Testis (tissue), 2 donors: Measurements from ENCODE around the gene SPRN.

Source experiments
- CTCF ChIP-seq, 3 experiments: fragments of 450-650 bp in 2 of 3; fragments of 200-600 bp in 1 of 3; sonication (generic) in 1 of 3; IDR thresholded peaks; one replicate each; pipeline ENCODE4 v1.5.1; 2016 to 2019; ENCODE audit warnings: antibody characterized with exemption in 3 of 3, mild to moderate bottlenecking in 2 of 3, moderate library complexity in 1 of 3
- POLR2A ChIP-seq: fragments of 450-650 bp; IDR thresholded peaks from one replicate; pipeline ENCODE4 v1.6.1; 2017; ENCODE audit warnings: antibody characterized with exemption, mild to moderate bottlenecking, moderate library complexity

GRCh38 chr10:133465950-133466474, 41.6 kb upstream of the SPRN start:
- TF ChIP-seq CTCF (IDR thresholded peaks at IDR 0.05) (no peak), POLR2A (no peak)
